Adrenal gland (tissue), 12 donors: ENCODE measurements around the gene MAVS. TPM values are rescaled to one million over a fixed set of nuclear protein-coding genes. Genes with fewer than 3 reads are reported as not detected.

Experiments used
- DNase-seq, 7 donors: peaks; one replicate each; pipeline ENCODE4 v3.0.0-alpha.2; 2019 to 2020
- H3K27ac ChIP-seq, 5 donors: fragments of 200-600 bp; sonication (generic) in 4 of 5; 1 replicate in 3 of 5; 2 replicates in 2 of 5; pipeline versions ENCODE4 v1.5.1 to v1.8.0; 2016 to 2020; ENCODE audit warnings: mild to moderate bottlenecking in 1 of 5
- H3K27me3 ChIP-seq: fragments of 200-600 bp; 2 replicates; pipeline ENCODE4 v1.8.0; 2021
- H3K36me3 ChIP-seq, 2 donors: fragments of 200-600 bp; replicated peaks in 1 of 2; 1 replicate in 1 of 2; 2 replicates in 1 of 2; pipeline versions ENCODE4 v1.5.1 to v1.8.0; 2018 to 2022
- H3K4me1 ChIP-seq, 2 donors: fragments of 200-600 bp; replicated peaks in 1 of 2; 1 replicate in 1 of 2; 2 replicates in 1 of 2; pipeline versions ENCODE4 v1.5.1 to v1.8.0; 2018 to 2021
- H3K4me3 ChIP-seq, 4 donors: fragments of 200-600 bp; sonication (generic) in 3 of 4; one replicate each; pipeline ENCODE4 v1.5.1; 2016 to 2018
- H3K9me3 ChIP-seq, 3 donors: fragments of 200-600 bp; sonication (generic) in 1 of 3; replicated peaks in 1 of 3; 1 replicate in 2 of 3; 2 replicates in 1 of 3; pipeline versions ENCODE4 v1.5.1 to v1.8.0; 2016 to 2021
- POLR2A ChIP-seq, 2 donors: fragments of 450-650 bp; IDR thresholded peaks; one replicate each; pipeline ENCODE4 v1.6.1; 2017; ENCODE audit warnings: antibody characterized with exemption in 2 of 2, mild to moderate bottlenecking in 2 of 2, moderate library complexity in 1 of 2
- WGBS, 4 donors: extraction: QIAGEN DNeasy Blood & Tissue Kit in 2 of 4; methylation state at CpG; one replicate each; pipeline versions ENCODE4 v1.1.5 to v1.1.7; 2013 to 2017; 5-methylcytosine and 5-hydroxymethylcytosine counted together
- intact Hi-C, 2 donors: fragments of 100-400 bp; cut with DNase I; formaldehyde crosslinking; loops; one replicate each; pipeline versions ENCODE4 v1.14.1 to v1.15.0; 2022 to 2023
- polyA plus RNA-seq, 3 donors: library from polyadenylated mRNA; stranded (reverse); fragments of 200-250 nt in 2 of 3; fragments of 350-450 nt in 1 of 3; fragmentation: Illumina TruSeq in 1 of 3; extraction: RNeasy Lipid Tissue Mini Kit (QIAGEN cat#74804) in 1 of 3; gene quantifications; one replicate each; pipeline ENCODE4 v1.2.3, GENCODE V29; 2013 to 2014
- total RNA-seq, 9 donors: library from RNA; depleted of rRNA in 4 of 9; stranded (reverse); fragments of >200 nt in 4 of 9; fragments of 120-200 nt in 1 of 9; fragmentation: NEBNext Ultra II Directional in 1 of 9; extraction: Animal tissue kit (Norgen Biotek cat#: 25700) in 1 of 9; gene quantifications; one replicate each; pipeline versions ENCODE4 v1.1.0 to v1.2.4, GENCODE V29; 2013 to 2023
- TF ChIP-seq, protein P1 (sequence below), 6 experiments: fragments of 450-650 bp in 4 of 6; fragments of 200-600 bp in 2 of 6; sonication (generic) in 1 of 6; IDR thresholded peaks; 1 replicate in 5 of 6; 2 replicates in 1 of 6; pipeline versions ENCODE4 v1.5.1 to v1.8.0; 2016 to 2021; ENCODE audit warnings: antibody characterized with exemption in 6 of 6, mild to moderate bottlenecking in 2 of 6, moderate library complexity in 1 of 6
- donor health status: healthy with polysubstance abuse.
- donor health status: Bipolar disorder and iron deficiency.
- donor health status: DM: yes; HTN: yes; CAD: no.
- donor health status: DM: no; HTN: no; CAD: no.
- donor health status: DM: no; HTN: no; CAD: no.
- donor health status: DM: yes; HTN: yes; CAD: no.

Gene MAVS
- total and polyA plus RNA-seq, 12 donors: 10.0 to 46.7 (median 31.4) TPM

DNA sequence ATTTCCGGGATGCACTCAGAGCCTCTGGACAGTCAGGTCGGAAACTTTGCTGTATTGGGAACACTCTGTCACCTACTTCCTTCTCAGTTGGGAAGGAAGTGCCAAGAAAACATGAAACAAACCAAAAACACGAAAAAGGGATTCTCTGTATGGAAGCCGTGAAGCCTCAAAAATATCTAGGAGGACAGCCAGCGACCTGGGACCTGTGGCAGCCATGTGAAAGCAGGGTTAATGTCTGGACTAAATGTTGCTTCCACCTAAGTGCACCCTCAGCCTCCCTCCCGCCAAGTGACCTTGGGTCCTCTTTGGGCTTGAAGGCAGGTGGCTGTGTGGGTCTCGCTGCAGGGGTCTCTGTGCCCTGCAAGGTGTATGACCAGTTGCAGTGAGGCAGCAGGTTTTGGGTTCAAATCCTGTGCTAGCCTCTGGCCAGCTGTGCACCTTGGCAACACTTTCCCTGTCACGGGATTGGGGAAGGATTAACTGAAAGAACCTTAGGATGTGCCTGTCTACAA, 851 bp downstream of the MAVS start:
- WGBS, 4 donors: 9 to 18% (median 12%) methylated on average over 7 to 8 of the region's 8 CpGs
- Histone ChIP-seq H3K27ac (peak overlapping the region; percentile 74 to 95 (median 87)), H3K36me3 (no peaks in the 10 kb centered on the region), H3K4me3 (peak overlapping the region; percentile 29 to 94 (median 88)), H3K9me3 (no peaks in the 10 kb centered on the region), H3K27me3 (no peaks in the 10 kb centered on the region), H3K4me1 (peaks cover 9 to 23% of the 10 kb centered on the region in 2 donors)
- no peak for DNase-seq
- intact Hi-C loops: no loop called here
- TF ChIP-seq, protein P1, sequence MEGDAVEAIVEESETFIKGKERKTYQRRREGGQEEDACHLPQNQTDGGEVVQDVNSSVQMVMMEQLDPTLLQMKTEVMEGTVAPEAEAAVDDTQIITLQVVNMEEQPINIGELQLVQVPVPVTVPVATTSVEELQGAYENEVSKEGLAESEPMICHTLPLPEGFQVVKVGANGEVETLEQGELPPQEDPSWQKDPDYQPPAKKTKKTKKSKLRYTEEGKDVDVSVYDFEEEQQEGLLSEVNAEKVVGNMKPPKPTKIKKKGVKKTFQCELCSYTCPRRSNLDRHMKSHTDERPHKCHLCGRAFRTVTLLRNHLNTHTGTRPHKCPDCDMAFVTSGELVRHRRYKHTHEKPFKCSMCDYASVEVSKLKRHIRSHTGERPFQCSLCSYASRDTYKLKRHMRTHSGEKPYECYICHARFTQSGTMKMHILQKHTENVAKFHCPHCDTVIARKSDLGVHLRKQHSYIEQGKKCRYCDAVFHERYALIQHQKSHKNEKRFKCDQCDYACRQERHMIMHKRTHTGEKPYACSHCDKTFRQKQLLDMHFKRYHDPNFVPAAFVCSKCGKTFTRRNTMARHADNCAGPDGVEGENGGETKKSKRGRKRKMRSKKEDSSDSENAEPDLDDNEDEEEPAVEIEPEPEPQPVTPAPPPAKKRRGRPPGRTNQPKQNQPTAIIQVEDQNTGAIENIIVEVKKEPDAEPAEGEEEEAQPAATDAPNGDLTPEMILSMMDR (IDR thresholded peaks at IDR 0.05): no peak
- no peak for TF ChIP-seq POLR2A (IDR thresholded peaks at IDR 0.05)

DNA sequence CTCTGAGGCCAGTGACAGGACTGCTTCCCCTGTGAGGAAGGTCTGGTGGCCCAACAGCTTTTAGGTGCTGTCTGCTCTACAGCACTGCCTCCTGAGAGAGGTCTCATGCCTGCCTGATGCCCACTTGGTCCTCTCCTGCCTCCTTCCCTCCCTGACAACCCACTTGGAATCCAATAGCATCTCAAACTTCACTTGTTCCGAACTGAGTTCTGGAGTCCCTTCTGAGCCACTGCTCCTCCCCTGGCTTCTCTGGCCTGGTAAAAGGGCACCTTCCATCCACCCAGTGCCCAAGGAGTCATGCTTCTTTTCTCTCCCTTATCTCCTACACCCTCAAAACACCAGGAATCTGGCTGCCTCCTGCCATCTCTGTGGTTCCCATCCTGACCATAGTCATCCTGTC, 1.9 kb downstream of the MAVS start:
- Histone ChIP-seq H3K27me3 (no peaks in the 10 kb centered on the region), H3K27ac (no peak overlapping the region), H3K36me3 (no peaks in the 10 kb centered on the region), H3K4me3 (no peak overlapping the region), H3K9me3 (no peaks in the 10 kb centered on the region), H3K4me1 (peaks cover 9 to 23% of the 10 kb centered on the region in 2 donors)
- intact Hi-C loops: no loop called here
- TF ChIP-seq POLR2A (IDR thresholded peaks at IDR 0.05): no peak
- TF ChIP-seq, protein P1 (IDR thresholded peaks at IDR 0.05): no peak
- WGBS, 4 donors: 91 to 100% (median 93%) methylated on average over 1 of the region's 1 CpG
- DNase-seq: no peak

DNA sequence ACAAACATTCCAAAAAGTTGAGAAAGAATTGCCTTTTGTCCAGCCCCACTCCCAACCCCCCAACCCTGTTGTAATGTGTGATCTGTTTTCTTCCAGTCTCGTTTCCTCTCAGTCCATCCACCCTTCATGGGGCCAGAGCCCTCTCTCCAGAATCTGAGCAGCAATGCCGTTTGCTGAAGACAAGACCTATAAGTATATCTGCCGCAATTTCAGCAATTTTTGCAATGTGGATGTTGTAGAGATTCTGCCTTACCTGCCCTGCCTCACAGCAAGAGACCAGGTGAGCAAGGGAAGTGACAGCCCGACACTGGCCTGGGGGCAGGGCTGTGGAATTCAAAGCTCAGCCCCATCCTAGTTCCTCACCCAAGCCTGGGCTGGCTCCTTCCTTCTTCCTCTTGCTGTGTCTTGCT, 7.8 kb downstream of the MAVS start:
- Histone ChIP-seq H3K9me3 (no peaks in the 10 kb centered on the region), H3K27me3 (no peaks in the 10 kb centered on the region), H3K27ac (no peak overlapping the region), H3K4me1 (no peaks in the 10 kb centered on the region), H3K4me3 (no peak overlapping the region), H3K36me3 (peaks cover 0 to 39% of the 10 kb centered on the region in 2 donors)
- 63 to 78% (median 72%) methylated on average over 4 of the region's 4 CpGs for WGBS, 4 donors
- DNase-seq: no peak
- TF ChIP-seq, protein P1 (IDR thresholded peaks at IDR 0.05): no peak
- TF ChIP-seq POLR2A (IDR thresholded peaks at IDR 0.05): no peak
- intact Hi-C loops: loop anchor here in 1 of 2 donors (10.0 kb wide), 1 partner anchor 180 kb away; no protein-coding TSS in a partner anchor

DNA sequence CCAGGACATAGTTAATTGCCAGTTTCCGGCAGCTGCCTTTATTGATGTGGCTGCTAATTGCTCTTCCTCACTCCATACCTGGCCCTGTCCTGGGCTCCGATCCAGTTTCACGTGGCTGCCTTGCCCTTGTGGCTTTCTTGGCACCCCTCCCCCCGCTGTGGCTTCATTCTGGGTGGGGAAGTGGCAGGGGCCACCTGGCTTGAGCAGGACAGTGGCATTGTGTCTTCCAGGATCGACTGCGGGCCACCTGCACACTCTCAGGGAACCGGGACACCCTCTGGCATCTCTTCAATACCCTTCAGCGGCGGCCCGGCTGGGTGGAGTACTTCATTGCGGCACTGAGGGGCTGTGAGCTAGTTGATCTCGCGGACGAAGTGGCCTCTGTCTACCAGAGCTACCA, 10.8 kb downstream of the MAVS start:
- Histone ChIP-seq H3K9me3 (no peaks in the 10 kb centered on the region), H3K36me3 (peaks cover 0 to 61% of the 10 kb centered on the region in 2 donors), H3K4me1 (no peaks in the 10 kb centered on the region), H3K4me3 (no peak overlapping the region), H3K27ac (no peak overlapping the region), H3K27me3 (no peaks in the 10 kb centered on the region)
- no peak for DNase-seq
- intact Hi-C loops: loop anchor here in 1 of 2 donors (10.0 kb wide), 1 partner anchor 183 kb away; no protein-coding TSS in a partner anchor
- no peak for TF ChIP-seq POLR2A (IDR thresholded peaks at IDR 0.05)
- TF ChIP-seq, protein P1 (IDR thresholded peaks at IDR 0.05): no peak
- 77 to 86% (median 81%) methylated on average over 8 to 14 of the region's 14 CpGs for WGBS, 4 donors
